Activated T-helper 9 cell treated with anti-CD3 and anti-CD28 coated beads, Interleukin-2, amount 50 U/mL, for 16 hours (primary cell): ENCODE results near the gene PTPRD.

ENCODE experiments used
- DNase-seq: peaks from one replicate; pipeline ENCODE4 v3.0.0-alpha.2; 2020; ENCODE audit warnings: low read depth

PTPRD gene

DNA sequence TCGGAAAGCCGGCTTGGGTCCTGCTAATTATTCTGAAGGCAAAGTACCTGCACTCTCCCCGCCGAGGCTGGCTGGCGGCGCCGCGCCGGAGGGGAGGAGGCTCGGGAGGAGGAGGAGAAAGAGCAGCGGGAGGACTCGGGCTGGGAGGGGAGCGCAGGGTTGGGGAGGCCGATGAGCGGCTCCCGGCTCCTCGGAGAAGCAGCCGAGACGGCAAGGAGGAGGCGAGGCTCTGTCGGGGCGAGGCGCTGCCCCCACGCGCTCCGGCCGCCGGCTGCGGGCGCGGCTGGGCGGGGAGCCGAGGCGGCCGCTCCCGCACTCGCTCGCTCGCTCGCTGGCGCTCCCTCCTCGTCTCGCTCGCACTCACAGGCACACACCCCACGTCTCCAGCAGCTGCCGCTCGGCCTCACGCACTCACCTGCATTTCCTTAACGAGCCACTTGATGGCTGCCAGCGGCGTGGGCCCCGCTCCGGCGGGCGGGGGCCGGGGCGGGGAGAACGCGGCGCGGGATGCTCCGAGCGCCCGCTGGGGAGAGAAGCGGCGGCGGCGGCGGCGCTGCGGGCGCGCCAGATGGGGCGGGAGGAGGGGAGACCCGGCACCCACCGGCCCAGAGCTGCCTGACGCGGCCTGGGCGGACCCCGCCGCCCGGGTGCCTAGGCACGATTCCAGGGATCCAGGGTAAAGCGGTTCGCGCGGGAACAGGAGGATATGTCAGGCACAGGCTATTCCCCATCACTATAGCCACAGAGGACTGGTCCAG is at the start of gene PTPRD:
Gene PTPRD, minus strand, starts transcription at position 362 of the 758 bp plus-strand sequence.
- no peak for DNase-seq

DNA sequence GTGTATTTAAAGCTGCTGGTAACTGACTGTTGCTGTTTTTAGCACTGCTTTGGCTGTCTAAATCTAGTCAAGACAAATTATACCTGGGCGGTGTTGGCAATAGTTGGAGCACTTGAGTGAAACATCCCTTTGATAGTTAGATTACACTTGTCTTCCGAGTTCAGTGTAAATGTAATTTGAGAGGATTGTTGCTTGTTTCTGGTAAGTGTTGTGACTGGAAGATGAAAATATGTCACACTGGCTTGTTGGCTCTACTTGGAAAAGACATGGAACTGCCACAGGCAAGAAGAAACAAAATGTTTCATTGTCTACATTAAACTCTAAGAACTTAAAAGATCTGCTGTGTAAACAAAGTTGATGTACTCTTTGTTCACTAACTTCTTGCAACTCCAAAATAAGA is 49.2 kb upstream of the PTPRD start:
- DNase-seq, result no peak

DNA sequence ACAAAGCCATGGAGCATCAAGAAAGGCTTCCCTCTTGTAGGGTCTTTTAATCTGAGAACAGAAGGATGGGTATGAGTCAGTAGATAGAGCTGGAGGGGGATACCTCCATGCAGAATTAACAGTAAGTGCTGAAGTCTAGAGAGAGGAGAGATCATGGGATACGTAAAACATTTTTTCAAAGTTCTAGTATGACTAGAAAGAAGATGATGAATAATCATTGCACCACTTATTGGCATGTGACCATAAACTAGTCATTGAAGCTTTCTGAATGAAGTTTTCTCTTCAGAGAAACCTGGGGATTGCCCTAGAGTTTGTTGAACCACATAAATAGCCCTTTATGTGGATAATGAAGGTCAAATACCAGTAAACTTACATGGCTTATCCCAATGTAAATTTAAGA is 48.6 kb upstream of the PTPRD start:
- no peak for DNase-seq

DNA sequence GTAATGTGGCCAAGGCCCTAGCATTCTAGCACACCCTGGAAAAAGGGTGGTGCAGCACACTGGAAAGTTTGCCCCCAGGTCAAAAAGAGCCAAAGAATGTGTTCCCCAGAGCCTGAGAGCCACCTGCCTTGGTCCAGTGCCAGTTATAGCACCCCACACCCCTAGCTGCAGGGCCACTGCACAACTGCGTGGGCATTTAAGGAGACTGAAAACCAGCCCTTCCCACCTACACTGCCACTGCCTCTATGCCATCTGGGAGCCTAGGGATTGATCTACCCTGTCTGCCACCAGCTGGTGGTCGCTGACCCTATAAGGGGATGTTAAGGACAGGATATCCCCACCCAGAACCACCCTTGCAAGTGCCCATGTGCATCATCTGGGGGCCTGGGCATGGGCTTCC is 38.2 kb upstream of the PTPRD start:
- no peak for DNase-seq

DNA sequence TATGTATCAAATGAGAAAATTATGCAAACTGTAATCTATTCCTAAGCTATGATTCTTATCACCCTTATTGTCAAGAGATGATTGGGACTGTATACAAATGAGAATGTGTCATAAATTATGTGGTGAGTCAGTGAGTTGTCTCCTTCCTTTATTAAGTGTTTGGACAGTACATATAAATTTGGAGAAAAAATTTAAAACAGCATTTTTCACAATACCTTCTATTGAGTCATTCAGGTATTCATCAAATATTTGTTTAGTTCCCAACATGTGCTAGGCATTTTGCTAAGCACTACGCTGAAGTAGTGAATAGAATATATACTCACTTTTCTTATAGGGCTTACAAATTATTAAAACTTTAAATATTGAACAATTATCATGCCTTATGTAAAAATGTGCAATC is 36.3 kb upstream of the PTPRD start:
- DNase-seq, result no peak

DNA sequence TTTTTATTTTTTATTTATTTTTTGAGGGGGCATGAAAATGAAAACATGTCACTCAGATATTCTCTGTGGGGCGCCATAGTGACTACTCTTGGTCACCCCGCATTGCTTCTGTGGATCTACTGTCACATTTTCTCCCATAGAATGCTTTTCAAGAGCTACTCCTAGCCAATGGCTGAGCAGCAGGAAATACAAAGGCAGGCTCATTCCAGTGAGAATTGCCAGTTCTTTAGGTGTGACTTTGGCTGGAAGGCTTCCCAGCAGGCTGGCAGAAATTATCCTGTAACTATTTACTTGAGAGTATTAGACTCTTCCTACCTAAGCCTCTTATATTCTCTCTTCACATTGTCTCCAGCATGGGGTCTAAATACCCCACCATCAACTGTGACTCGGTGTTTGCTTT is 21.0 kb upstream of the PTPRD start:
- no peak for DNase-seq

DNA sequence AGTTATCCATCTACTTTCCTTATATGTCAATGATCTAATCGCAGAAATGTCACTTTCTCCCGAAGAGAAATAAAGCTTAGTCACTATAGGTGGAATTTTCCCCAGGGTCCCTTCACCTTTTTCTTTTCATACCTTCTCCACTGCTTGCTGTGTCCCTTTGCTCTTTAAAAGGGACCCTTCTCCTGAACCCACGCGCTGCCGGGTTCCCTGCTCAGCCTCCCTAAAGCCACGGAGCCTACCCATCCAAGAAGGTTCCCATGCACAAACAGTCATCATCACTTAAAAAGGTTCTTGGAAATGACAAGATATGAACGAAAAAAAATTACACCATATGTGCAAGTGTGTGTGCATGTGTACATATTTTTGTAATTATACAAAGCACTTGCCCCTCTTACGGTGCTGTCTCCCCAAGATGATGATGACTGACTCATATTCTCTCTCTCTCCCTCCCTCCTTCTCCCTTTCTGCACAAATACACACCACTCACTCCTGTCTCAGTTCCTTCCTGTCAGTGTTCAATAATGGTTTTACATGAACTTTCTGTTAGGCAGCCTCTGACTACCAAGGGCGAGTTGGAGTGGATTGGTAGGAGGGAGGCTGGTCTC is 1.5 kb upstream of the PTPRD start:
- DNase-seq, result no peak

DNA sequence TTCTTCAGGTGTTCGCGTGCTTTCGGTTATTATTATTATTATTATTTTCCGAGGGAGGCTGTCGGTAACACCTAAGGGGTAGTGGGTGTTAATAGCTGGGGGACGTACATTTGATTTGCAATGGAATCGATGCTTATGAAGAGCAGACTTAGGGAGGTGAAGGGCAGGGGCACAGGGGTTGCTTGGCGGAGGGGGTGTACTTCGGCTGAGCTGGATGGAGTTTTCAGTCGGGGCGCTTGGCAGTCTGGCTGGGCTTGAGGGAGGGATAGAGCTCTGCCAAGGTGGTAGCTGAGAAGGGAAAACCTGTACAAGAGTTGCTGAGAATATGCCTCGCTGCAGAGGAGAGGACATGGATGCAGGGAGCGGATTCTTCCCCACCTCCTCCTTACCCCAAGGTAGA is 617 bp upstream of the PTPRD start:
- no peak for DNase-seq

DNA sequence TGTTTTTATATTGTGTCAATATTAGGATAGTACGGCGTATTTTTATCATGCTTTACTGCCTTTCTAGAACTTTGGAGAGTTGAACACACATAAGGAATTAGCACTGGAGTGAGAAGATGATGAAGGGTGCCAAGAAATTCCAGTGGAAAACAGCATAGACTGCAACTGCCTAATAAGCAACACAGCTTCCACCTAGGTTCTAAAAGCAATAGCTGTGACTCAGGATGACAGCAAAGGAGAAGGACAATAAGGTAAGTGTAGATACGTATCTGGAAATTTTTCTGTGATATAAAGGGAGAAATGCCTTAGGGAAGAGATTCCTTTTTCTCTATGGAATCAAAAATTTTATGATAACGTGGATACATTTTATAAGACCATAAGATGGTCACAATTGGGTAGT is 7.4 kb downstream of the PTPRD start:
- no peak for DNase-seq

DNA sequence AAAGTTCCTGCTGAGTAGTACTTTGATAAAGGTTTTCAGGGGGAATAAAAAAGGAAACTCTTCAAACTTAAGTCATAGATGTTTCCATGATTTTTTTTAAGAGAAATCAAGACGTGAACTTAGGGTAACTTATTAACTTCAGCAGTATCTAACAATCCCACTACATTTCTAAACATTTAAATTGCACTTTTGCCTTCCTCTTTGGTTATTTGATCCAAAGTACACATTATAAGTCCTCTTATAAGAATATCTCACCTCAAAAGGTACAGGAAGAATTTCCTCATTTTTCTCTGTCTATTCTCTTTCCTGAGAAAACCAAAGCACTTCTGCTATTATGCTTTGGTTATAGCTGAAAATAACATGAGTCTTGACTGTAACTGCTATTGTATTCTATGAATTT is 7.9 kb downstream of the PTPRD start:
- DNase-seq, result no peak

DNA sequence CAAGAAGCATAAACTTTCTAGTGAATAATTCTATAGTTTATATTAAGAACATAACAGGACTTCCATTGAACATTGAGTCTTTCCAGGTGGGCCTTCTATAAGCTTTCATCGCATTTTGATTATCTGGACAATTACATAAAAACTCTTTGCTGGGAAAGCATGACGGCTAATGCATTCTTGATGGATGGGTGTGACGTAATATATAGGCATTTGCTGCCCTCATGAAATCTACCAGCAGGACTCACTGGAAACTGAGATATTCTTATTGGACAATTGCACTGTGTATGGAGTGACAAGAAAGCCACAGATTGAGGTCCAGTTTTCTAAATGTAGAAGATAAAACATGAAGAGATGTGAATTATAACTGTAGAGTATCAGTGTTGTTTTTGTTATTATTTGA is 15.0 kb downstream of the PTPRD start:
- no peak for DNase-seq

DNA sequence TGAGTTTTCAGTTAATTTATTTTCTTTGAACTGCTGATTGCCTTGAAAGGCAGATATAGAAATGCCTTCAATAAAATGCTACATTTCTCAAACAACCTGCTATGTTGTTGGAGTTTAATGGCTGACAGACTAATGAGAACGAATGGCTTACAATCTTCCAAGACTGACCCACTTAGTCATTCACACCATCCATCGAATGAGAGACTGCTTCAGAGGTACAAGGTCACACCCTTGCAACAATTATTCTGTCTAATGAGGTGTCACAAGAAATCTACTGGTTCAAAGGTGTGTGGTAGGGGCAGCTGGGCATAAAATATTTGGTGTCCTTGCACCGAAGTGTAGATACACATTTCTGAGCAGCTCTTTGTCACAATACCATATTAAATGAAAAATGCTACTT is 18.3 kb downstream of the PTPRD start:
- no peak for DNase-seq

DNA sequence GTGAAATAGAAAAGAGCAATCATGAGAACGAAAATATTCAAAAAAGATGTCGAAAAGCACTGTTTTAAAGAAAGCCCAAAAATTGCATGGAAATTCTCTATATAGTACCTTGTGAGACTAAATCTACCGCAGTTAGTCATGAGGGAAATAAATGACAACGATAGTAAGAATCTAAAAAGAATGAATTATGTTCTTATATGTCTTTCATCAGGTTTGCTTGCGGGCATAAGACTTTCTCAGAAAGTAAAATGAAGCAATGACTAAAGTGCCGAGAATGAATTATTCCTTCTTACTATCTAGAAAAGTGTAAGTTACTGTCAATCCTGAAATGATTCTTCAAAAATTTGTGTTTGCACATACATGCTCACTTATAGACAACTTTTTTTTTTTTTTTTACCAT is 26.4 kb downstream of the PTPRD start:
- DNase-seq, result no peak

DNA sequence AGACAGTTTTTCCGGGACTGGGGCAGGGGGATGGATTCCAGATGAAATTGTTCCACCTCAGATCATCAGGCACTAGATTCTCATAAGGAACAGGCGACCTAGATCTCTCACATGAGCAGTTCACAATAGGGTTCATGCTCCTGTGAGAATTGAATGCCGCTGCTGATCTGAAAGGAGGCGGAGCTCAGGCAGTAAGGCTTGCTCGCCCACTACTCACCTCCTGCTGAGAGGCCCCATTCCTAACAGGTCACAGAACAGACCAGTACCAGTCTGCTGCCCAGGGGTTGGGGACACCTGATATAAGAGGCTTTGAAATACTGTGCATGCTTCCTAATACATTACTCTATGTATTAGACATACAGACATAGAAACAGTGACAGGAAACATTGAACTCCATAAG is 41.1 kb downstream of the PTPRD start:
- no peak for DNase-seq

DNA sequence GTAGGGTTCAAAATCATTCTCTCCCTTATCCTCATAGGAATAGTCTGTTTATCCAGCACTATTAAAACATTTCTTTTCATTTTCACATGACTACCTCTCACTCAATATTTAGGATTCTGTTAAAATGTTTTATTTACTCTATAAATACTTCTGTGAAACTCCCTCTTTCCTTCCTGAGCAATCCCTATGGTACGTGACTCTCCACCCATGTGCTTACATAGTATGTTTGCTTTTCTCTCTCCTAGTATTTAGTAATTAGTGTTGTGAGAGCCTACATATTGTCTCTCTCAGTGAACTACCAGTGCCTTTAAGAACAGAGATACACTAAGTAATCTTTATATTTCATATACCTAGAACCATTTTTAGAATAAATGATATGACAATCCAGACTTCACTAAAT is 46.0 kb downstream of the PTPRD start:
- no peak for DNase-seq

DNA sequence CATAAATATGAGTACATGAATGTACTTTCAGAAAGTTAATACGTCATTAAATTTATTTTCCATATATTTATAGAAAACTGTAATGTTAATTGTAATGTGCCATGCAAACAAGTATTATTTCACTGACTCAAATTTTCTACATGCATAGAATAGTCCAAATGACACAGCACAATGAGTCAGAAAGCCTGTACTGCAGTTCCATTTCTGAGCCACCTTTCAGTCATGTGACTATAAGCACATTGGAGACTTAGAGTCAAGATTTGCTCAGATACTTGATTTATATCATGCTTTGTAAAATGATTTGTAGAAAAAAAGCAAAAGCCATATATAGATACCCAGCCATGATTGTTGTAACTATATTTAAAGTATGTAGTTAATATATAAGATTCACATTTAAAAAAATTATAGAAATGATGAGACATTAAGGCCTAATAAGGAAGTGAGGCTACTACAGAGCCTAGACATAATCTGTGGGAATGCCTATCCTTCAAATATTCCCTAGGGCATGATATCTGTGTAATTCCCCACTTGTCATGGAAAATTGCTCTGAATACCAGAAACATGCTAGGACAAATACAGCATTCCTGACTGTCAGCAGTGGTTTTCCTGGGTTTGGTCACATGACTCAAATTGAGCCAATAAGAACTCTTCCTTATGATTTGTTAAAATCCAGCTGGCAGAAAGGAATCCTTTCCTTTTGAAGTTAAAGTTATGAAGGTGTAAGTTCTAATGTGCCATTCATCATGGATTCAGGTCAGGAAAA is 50.0 kb downstream of the PTPRD start:
- no peak for DNase-seq

DNA sequence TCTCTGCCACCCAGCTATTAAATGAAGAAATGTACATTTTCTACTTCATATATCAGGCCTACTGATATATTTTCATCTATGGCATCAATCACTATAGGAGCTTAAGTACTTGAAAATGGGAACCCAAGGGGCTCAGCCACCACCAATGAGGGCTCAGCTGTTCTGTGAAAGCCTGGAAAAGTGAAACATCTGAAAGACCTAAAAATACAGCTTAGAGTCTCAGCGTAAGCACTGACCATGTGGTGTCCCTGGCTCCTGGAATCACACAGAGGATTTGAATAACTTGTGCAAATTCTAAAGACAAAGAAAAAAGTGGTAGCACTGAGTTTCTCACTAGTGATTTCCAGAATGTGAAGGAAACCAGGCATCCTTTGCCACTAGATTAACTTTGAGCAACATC is 64.5 kb downstream of the PTPRD start:
- no peak for DNase-seq

DNA sequence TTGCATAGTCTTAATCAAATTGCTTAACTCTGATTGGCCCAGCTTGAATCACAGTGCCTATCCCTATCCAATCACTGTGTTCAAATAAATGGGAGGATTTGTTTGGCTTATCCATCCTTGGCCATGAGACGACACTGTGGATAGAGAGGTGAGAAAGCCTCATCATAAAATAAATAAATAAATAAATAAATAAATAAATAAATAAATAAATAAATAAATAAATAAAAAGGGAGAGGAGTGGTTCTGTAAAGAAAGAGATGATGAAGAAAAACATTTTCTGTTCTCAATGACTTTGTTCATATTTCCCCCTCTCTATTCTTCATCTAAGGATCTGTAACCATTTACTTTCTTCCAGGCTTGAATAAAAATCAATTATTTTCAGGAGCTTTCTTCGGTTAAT is 74.7 kb downstream of the PTPRD start:
- no peak for DNase-seq

DNA sequence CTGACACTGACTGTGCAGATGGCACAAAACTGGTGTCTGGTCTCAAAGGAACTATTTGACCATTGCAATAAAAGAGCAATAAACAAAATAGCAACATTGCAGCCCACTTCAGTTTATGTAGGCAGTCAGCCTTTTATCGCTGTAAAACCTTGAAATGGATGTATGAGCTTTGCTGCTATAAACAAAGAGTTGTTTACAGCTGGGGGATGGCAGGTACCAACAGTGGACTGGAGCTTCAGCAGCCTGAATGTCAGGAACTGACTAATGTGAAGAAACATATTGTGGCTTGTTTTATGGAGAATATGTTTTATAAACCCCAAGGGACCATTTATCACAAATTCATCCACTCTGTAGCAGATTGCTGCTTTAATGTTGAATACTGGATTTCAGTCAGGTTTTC is 78.0 kb downstream of the PTPRD start:
- no peak for DNase-seq

DNA sequence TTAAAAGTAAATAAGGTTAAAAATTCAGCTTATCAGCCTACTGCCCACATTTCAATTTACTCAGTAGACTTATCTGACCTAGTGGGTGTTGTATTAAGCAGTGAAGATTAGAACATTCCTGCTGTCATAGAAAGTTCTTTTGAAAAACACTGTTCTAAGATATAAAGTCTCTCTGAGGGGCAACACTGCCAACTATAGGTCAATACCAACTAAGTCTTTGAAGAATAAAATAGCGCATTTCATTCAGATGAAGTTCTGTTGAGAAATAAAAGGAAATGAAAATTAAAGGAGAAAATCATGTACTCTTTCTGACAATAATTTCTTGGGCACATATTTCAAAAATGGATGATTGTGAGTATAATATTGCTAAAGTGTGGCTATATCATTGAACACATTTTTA is 86.8 kb downstream of the PTPRD start:
- no peak for DNase-seq

DNA sequence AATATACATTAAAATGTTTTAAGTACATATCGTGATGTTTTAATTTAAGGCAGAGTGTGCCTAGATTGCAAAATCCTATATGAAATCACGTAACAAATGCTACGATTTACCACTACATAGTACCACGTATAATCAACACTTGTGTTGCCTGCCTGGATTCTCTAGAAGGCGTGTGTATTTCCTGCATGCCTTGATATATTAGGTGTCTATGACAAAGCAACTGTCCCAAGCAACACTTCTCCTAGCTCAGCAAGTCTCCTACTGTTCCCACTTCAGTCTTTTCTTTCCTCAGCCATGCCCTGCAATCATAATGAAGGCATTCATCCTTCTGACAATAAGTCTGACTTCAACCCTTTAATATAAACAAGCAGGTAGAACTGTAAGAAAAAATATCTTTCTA is 89.6 kb downstream of the PTPRD start:
- no peak for DNase-seq

DNA sequence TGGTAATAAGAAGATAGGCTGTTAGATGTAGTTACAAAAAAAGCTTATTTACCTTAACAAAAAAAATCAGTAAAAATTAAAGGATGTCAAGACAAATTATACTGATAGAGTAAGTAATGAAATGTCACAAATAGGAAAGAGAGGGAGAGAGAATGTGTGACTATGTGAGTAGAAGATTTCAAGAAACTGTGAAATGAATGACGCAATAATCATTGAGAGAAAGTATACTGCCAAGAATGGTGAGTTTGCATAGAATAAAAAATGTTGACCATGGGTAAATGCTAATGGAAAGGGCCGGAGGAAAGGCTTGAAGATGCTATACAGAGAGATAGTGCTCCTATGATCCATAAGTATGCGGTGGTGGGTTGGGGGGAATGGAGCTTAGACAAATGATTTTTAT is 100.7 kb downstream of the PTPRD start:
- no peak for DNase-seq

DNA sequence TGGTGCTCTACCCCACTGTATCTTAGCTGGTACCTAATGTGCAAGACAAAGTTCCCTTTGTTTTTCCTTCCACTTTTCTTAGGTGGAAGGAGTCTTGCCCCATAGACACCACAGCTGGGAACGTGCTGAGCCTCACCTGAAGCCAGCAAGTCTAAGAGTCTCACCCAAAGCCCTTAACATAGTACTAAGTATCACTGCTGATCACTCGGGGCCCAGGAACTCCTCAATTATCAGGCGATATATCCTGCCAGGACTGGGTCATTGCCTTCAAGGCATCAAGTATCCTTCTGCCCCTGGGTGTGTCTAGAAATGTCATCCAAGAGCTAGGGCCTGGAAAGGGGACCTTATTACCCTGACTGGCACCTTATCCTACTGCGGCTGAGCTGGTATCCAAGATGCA is 123.9 kb downstream of the PTPRD start:
- DNase-seq, result no peak

DNA sequence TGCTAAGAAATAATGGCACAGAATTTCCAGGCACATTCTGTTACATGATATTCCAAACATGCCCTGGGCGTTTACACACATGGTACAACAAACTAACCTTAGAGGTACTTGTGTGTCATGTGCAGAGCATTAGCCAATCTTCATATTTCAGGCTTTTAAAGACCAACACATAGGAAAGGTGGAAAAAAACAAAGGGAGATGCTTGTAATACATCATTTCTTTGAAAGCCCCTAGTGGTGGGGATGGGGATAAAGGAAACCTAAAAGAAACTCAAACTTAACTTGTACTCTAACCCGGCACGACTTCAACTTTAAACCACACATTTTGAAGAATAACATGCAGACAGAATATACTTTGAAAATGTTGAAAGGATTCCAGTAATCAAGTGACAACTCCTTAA is 133.6 kb downstream of the PTPRD start:
- DNase-seq, result no peak
